NCI-H446 (cell line): ENCODE data around the gene CYTH1.

Experiments
- DNase-seq, 2 experiments: peaks; one replicate each; lab custom pipeline; 2025; lab: John Stamatoyannopoulos, UW

The CYTH1 gene

DNA sequence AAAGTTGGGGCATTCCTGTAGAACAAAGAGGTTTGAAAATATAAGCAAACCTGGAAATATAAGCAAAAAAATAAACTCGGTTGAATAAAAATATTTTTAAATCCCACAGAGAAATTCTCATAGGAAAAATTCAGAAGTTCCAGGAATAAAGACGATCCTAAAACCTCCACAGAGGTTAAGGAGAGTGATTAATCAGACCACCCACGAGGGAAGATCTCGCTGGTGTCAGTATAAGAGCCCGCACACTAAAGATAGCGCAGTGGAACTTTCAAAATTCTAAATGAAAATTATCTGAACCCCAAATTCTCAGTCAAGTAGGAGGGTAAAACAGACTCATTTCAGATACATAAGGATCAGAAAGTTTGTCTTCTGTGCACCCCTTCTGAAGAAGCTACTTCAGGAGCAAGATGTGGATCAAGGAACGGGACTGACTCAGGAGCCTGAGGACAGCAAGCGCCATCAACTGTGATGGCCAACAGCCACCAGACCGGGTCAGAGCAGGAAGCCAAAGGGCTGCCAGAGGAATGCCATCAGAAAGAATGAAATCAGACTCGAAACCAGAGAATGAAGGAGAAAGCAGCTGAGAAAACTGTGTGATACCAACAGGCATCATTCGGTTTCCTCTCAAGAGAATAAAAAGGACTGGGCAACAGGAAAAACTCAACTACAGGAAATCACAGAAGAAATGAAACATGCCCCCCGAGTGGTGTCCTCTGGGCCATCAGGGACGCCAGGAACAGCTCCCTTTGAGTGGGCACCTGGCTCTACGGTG is 66.9 kb downstream of the CYTH1 start:
- no peak for DNase-seq

DNA sequence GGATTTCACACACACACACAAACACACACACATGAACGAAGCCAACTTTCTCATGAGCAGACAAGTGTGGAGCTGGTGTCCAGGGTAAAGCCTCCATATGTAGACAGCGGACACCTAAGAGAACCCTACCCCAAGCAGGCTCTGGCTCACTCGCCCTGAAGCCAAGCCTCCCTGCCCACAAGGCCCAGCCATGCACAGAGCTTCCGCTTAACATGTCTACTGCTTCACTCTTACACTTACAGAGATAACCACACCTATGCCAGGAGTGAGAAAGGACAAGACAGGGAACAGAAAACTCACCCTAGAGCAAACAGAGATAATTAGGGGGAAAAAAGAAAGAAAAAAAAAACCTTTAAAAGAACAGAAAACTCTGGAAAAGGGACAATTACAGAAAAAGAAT is 67.5 kb downstream of the CYTH1 start:
- DNase-seq = no peak

DNA sequence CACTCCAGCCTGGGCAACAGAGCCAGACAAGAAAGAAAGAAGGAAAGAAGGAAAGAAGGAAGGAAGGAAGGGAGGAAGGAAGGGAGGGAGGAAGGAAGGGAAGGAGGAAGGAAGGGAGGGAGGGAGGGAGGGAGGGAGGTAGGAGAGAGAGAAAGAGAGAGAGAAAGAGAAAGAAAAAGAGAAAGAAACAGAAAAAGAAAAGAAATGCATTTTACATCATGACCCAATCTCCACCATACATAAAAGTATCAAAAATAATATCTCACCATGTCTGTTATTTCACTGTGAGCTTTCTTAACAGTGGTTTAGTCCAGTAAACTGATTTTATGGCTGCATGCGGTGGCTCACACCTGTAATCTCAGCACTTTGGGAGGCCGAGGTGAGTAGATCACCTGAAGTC is 70.0 kb downstream of the CYTH1 start:
- no peak for DNase-seq

DNA sequence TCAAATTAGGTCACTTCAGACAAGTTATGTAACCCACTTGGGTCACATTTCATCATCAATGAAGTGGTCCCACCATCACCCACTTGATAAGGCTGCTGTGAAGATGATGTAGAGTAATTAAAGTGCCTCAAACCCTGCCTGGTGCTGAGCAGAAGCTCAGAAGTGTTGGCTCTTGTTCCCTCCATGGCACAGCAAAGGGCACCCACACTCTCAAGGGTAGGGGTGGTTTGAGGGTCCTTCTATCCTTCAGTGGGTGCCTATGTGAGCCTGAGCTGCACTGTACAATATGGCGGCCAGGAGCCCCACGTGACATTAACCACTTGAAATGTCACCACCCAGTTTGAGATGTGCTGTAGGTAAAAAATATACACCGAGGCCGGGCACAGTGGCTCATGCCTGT is 71.5 kb downstream of the CYTH1 start:
- no peak for DNase-seq

DNA sequence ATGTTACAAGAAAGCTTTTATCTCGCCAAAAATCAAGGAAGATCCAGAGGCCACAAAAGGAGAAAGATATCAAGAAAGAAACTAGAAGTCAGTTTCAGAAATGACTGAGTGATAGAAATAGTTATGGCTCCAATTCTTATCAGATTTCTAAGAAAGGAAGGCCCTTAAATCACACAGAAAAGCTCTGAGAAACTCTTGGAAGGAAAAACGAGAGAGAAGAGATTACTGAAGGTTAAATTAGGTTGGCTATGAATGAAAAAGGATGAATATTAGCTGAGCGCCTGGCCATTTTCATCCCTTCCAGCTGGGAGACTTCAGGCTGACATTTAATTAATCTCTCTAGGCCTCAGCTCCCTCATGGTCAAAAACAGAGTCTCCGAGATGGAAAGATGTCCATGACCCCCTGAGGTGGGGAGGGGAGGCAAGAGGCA is 72.3 kb downstream of the CYTH1 start:
- DNase-seq = no peak

DNA sequence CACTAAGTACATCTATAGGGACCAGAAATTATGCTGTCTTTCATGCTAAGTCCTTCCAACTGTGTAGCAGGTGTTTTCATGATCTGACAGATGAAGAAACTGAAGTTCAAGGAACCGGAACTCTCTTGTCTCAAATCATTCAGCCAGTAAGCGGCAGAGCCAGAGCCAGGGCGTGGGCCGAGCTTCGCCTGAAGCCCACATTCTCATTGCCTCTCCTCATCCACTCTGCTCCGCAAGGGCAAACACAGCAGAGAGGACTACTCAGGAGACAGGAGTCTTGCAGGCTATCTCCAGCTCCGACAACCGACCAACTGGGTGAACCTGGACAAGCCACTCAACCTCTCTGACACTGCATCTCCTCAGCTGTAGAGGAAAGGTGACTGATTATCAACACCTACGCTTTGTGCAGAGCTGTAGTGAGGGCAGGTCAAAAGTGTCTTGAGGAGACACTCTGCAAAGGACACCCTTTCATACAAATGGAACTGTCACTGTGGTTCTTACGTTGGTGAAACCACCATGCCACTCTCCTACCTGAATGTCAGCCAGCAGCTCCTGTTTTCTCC is 72.9 kb downstream of the CYTH1 start:
- no peak for DNase-seq

DNA sequence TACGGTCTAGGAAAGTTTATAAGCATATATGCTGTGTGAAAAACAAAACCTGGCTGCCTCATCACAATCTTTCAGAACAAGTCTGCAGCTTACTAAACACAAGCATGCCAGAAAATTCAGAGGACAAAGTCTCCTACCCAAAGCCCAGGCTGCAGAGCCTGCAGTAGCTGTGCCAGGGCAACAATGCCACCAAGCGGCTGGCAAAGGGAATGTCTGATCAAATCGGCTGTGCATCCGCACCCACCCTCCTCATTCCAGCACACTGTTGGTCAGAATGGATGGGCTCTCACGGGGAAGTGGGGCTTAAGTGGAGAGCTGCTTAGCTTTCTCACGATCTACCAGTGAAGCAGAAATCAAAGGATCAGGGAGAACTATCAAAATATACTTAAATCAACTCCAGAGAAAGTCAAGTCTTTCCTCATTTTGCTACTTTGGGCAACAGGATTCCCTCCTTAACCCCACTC is 73.5 kb downstream of the CYTH1 start:
- peak; percentile 61 to 87 for DNase-seq

DNA sequence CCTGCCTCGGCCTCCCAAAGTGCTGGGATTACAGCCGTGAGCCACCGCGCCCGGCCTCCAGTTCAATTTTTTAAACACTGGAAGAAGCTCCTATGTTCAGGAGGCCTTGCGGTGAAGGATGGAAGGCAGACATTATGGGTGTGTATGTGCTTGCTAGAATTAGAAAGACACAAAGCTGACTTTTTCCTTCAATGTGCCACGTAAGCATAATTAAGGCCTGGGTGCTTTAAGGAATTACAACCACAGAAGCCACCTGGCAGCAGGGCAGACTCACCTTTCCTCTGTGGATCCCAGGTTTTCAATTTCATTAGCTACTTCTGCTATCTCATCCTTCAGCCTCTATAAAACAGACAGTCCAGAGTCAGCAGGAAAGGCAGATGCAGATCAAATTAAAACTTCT is 74.2 kb downstream of the CYTH1 start:
- DNase-seq = no peak

DNA sequence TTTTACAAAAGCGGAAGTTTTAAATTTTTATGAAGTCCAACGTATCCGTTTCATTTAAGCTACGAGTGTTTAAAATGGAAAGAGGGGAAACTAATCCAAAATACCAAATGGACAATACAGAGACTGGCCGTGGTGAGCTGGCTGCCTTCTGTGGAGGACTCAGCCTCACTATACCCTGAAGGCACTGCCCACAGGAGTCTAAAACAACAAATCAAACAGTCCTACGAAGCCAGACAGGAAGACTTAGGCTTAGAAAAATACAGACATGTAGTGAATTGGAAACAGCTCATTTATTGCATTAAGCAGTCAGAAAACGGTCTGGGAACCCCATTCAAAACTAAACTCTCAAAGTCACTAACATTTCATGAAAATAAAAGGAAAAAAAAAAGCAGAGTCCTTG is 75.1 kb downstream of the CYTH1 start:
- no peak for DNase-seq

DNA sequence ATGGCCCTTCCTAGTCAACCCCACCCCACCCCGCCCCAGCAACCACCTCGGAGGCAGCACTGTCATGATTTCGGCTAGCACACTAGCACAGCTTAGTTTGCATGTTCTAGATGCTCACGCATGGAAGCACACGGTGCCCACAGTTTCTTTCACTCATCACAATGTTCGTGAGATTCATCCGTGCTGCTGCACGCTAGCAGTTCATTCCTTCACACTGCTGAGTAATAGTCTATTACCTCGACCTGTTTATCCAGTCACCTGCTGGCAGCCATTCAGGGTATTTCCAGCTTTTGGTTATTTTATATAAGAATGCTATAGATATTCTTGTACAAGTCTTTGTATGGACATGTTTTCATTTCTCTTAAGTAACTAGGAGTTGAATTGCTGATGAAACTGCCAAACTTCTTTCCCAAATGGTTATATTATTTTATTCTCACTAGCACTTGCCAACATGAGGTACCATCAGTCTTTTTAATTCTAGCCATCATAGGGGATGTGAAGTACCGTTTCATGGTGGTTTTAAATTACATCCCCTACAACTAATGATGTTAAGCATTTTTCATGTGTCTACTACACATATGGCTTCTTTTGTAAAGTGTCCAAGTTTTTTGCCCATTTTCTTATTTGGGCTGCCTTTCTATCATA is 75.7 kb downstream of the CYTH1 start:
- DNase-seq = peak in 1 of 2 experiments; percentile 37

DNA sequence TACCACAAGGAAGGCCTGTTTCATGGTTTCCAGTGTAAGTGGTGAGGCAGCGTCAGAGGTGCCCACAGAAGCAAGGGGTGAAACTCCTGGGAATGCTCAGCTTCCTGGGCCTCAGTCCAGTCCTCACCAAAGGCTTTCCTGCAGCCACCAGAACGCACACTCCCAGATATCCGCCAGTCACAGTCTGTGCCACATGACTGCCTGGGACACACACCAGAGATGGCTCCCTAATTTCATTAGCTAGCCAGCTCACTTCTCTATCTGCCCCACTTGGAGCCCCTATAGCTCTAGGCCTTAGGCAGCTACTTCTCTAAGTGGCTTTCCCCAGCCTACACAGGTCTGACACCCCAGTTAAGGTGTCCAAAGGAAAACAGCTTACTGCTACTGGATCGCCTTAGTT is 77.0 kb downstream of the CYTH1 start:
- DNase-seq = no peak

DNA sequence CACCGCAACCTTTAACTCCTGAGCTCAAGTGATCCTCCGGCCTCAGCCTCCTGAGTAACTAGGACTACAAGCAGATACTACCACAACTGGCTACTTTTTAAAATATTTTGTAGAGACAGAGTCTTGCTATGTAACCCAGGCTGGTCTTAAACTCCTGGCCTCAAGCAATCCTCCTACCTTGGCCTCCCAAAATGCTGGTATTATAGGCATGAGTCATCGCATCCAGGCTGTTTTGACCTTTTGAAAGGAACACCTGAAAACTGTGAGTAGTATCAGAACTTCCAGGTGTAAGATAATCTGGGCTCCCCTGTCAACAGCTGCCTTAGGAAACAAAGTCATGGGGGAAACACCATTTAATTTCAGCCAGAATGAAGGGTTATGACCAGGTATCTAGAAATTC is 77.5 kb downstream of the CYTH1 start:
- no peak for DNase-seq

DNA sequence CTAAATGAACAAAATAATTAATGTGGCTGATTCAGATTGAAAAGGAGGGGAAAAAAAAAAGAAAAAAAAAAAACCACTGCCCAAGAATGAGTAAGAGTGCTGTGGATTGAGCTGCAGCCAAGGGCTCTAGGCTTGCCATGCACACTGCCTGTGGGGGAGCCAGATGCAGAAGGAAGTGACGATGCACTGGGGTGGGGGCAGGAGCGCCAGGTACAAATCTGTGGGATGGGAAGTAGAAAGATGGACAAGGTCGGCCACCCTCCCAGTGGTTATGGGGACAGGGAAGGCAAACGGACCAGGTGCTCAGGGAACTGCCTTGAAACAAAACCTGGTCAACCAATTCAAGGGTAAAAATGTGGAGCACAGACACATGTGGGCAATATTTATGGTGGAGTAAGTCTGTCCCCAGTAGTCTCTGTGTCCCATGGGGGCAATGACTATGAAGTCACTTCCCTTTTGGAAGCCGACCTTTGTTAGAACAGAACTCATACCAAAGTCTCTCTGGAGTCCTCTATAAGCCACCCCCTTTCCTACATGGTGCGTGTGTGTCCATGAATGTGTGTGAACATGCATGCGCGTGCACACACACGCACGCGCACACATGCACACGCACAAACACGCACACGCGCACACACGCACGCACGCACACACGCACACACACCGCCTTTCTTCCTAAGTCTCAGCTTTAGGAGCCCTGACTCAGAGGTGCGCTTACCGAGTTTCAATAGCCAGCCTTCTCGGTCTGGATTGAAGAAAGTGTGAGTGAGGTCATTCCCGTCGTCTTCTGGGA is 84.3 kb downstream of the CYTH1 start:
- DNase-seq = no peak

DNA sequence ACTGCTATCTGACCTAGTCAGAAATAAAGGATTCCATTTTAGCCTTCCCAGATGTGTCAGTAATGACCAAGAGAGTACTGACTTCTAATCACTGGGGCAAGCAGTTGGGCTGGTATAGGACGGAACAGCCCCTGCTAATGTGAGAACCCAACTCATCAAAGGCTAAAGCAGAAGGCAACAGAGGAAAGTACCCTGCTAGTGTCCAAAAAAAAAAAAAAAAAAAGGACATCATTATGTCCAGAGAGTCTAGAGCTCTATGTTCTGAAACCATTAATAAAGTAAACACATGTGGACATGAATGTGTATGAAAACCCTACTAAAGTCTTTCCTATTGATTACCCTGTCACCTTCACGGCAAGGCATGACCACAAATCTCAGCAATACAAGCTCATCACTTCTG is 85.0 kb downstream of the CYTH1 start:
- DNase-seq = no peak

DNA sequence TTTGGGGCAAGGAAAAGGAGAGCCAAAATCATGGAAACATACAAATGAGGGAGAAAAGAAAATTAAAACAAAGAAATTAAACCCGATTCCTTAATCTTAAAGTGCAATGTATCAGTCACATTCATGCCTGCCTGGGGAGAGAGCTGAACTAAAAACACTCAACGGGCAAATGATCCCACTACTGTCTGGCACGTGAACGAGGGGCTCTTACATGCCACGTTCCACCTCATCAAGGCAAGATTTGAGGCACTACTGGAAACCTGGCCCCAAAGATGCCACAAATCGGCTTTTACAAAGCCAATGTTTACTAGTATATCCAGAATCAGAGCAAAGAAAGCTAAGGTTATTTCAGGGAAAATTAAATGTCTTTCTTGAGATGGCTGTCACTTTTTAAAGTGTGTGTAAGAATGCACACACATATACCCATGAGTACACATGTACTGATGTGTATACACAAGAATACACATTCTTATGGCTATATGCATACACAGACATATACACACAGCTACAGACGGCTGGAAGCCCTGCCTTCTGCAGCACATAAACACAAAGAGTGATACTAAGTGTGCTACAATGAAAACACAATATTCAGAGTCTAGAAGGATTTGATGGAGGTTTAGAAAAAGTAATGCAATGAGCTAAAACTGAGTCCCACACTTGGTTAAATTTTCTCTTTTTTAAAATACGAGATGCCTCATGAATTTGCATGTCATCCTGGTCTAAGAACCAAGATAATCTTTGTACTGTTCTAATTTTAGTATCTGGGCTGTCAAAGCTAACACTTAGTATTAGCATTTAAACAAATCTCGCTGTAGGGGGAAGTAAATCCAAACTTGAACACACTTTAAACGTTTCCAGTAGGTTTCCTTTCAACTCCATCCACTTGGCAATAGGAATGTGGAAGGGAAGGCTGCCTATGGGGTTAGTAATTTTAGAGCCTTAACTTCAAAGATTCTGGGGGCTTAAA is 85.8 kb downstream of the CYTH1 start:
- no peak for DNase-seq

DNA sequence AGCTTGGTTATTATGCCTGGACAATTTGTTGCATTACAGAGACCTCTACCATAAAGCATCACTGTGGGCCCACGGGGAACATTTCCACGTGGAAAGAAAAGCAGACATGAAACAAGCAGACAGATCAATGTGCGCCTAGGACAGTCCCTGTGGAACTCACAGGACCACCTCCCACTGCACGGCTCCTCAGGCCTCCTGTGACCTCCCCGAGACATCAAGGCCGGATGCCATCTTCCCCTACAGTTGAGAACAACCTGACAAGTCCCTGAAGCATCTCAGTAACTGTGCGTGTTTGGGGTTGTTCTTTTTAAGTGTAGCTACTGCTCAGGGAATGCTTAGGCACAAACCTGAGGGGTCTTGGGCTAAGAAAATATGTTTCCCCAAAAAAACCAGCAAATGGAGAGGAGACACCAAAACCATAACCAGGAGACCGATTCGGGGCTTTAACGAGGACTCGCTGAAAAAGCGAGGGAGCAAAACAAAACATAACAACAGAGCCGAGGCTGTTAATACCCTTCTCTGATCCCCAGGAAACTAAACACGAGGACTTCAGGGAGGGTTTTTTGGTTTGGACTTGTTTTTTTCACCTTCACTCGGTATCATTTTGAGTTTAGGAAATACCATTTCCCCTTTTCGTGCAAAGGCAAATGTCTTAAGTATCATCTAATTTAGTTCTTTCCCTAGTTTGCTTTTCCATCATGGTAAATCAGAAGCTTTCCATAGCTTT is 87.1 kb downstream of the CYTH1 start:
- DNase-seq = no peak

DNA sequence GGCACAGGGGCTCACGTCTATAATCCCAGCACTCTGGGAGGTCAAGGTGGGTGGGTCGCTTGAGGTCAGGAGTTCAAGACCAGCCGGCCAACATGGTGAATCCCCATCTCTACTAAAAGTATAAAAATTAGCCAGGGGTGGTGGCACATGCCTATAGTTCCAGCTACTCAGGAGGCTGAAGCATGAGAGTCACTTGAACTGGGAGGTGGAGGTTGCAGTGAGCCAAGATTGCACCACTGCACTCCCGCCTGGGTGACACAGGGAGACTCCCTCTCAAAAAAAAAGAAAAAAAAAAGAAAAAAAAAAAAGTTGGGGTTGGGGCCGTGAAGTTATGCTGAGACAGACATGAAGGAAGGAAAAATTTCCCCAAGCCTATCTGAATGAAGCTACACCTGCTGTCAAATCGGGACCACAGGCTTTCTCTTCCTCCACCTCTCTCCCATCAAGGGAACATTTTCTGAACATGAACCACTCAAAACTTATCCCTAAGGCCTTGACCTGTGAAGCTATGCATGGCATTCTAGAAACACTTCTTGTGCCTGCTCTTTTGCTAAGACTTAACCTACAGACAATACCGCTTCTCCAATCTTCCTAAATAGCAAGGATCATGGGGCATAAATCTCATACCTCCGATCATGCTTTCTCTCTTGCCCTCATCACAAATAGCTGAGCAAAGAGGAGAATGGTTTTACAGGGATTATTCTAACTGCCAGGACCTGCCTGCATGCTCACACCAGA is 88.6 kb downstream of the CYTH1 start:
- no peak for DNase-seq

DNA sequence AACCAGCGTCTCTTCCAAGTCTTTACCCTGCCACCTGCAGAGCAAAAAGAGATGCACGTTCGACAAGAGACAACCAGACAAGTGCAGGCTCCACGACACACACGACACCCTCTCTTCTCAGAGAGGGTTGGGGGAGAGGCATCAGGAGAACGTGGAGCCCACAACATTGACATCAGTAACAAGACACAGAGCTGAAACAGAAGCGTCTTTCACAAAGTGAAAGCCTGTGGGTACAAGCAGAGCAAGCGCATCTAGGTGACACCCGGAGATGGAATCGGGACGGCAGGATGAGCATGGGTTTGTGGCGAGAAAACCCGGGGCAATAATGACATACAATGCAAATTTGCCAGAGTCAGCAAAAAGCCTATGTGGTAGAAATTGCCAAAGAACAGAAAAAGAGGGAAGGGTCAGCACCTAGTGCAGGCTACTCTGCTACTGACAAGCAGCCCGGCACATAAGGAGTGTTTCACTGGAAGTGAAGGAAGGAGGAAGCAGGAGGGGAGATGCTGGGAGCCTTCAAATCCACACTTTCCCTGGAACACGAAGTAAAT is 89.5 kb downstream of the CYTH1 start:
- no peak for DNase-seq

DNA sequence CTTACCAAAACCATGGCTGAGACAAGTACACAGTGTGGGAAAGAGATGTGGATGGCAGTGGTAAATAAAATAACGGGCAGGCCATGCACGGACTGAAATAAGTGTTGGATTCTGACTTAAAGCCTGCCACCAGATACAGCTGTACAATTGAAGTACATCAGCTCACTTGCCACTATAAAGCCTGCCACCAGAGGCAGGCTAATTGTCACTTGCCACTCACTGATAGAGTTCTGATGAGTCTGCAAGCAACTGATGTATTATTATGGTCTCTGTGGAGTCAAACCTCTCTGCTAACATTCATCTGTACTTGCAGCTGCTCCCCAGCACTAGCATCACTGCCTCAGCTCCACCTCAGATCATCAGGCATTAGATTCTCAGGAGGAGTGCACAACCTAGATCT is 93.0 kb downstream of the CYTH1 start:
- no peak for DNase-seq

DNA sequence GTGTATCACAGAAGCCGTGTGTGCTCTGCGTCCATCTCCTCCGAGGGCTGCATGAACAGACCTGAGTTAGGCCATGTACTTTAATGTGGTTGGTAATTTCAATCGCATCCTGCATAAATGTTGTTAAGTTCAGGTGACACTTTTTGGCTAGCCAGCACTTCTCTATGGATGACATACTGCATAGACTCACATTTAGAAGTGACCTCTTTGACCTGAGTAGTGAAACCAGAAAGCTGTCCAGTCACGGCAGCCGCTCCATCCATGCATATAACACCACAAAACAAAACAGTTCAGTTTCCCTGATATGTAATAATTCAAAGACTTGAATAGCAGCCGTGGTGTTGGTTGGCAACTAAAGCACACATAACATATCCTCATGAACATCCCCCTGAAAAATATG is 94.1 kb downstream of the CYTH1 start:
- no peak for DNase-seq
